ENCODE measurements around the gene EMD. TPM values are rescaled to one million over a fixed set of nuclear protein-coding genes. Genes with fewer than 3 reads are reported as not detected.
A peak's percentile ranks its signal among the peaks of the same experiment; 100 is the strongest.

Gene EMD
- total and polyA plus RNA-seq, 2 of the 13 experiments (the other 11 are each of a cell fraction or from before 2014, with no cell fraction given) = 14.5 to 14.9 TPM

DNA sequence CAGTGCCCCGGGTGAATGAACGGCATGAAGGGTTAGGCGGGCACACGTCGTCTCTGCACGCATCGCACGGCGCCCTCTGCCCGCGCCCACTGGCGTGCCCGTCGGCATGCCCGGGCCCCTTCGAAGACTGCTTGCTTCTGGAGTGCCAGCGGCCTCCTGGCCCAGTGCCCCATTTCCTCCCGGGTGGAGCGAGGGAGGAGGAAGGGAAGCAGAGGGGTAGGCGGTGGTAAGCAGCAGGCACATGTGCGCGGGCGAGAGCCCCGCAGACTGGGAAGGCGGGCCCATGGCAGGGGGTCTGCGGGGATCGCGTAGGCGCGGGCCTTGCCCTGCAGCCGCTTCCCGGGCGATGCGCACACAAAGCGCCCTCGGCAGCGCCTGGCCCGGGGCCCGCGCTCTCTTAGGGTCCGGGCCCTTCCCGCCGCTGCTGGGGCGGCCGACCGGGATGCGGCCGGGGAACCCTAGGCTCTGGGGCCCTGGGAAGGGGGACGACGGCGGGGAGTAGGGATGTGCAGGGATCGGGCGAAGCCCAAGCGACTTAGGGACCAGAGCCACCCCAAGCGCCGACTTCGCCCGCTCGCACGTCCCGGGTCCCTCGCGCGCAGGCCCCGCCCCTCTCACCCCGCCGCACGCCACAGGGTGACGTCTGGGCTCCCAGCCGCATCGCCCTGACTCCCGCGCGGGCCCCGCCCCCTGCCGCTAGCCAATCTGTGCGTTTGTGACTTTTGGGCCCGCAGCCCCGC, 866 bp upstream of the EMD start (continued):
- TF ChIP-seq SP5 (CRISPR knock-in tag; IDR thresholded peaks at IDR 0.05; ENCODE audit: borderline replicate concordance, low read depth) (peak; percentile 47; the same call in 1 of the 2 replicates), AGO2 (optimal IDR thresholded peaks at IDR 0.05; ENCODE audit: low read depth, low read length) (peak; percentile 81), SOX13 (IDR thresholded peaks at IDR 0.05) (no peak), SOX13 (CRISPR knock-in tag; conservative IDR thresholded peaks at IDR 0.05 in 1 of 2, IDR thresholded peaks at IDR 0.05 in 1 of 2) (no peak), ZNF263 (CRISPR knock-in tag; IDR thresholded peaks at IDR 0.05) (0 out of 2 replicates have a peak, but pooled peaks have one; percentile 25), MATR3 (CRISPR knock-in tag; IDR thresholded peaks at IDR 0.05) (no peak), MYC (CRISPR knock-in tag; IDR thresholded peaks at IDR 0.05; ENCODE audit: borderline replicate concordance) (0 out of 2 replicates have a peak, but pooled peaks have one; percentile 39), POLR2A (IDR thresholded peaks at IDR 0.05; ENCODE audit: insufficient read depth in 1 of 2, low read depth in 2 of 2, low read length in 2 of 2) (peak in 1 of 2 experiments; percentile 47; a peak in 1 of 4 replicates), ZFY (CRISPR knock-in tag; IDR thresholded peaks at IDR 0.05) (peak; percentile 60), ZNF839 (CRISPR knock-in tag; IDR thresholded peaks at IDR 0.05; ENCODE audit: borderline replicate concordance) (no peak), SOX6 (IDR thresholded peaks at IDR 0.05) (no peak), SOX6 (CRISPR knock-in tag; IDR thresholded peaks at IDR 0.05) (peak; percentile 34; the same call in 1 of the 2 replicates), SALL1 (CRISPR knock-in tag; IDR thresholded peaks at IDR 0.05) (0 out of 2 replicates have a peak, but pooled peaks have one; percentile 1), NFIC (IDR thresholded peaks at IDR 0.05; ENCODE audit: low read length) (no peak), POLR2AphosphoS5 (IDR thresholded peaks at IDR 0.05; ENCODE audit: low read depth, low read length) (peak; percentile 38; the same call in 1 of the 2 replicates), KLF6 (CRISPR knock-in tag; IDR thresholded peaks at IDR 0.05) (0 out of 2 replicates have a peak, but pooled peaks have one; percentile 25)
- TF ChIP-seq, protein P1, sequence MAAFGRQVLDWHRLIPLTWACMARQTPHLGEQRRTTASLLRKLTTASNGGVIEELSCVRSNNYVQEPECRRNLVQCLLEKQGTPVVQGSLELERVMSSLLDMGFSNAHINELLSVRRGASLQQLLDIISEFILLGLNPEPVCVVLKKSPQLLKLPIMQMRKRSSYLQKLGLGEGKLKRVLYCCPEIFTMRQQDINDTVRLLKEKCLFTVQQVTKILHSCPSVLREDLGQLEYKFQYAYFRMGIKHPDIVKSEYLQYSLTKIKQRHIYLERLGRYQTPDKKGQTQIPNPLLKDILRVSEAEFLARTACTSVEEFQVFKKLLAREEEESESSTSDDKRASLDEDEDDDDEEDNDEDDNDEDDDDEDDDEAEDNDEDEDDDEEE (CRISPR knock-in tag; IDR thresholded peaks at IDR 0.05) = 0 out of 2 replicates have a peak, but pooled peaks have one; percentile 7
- TF ChIP-seq, protein P2, sequence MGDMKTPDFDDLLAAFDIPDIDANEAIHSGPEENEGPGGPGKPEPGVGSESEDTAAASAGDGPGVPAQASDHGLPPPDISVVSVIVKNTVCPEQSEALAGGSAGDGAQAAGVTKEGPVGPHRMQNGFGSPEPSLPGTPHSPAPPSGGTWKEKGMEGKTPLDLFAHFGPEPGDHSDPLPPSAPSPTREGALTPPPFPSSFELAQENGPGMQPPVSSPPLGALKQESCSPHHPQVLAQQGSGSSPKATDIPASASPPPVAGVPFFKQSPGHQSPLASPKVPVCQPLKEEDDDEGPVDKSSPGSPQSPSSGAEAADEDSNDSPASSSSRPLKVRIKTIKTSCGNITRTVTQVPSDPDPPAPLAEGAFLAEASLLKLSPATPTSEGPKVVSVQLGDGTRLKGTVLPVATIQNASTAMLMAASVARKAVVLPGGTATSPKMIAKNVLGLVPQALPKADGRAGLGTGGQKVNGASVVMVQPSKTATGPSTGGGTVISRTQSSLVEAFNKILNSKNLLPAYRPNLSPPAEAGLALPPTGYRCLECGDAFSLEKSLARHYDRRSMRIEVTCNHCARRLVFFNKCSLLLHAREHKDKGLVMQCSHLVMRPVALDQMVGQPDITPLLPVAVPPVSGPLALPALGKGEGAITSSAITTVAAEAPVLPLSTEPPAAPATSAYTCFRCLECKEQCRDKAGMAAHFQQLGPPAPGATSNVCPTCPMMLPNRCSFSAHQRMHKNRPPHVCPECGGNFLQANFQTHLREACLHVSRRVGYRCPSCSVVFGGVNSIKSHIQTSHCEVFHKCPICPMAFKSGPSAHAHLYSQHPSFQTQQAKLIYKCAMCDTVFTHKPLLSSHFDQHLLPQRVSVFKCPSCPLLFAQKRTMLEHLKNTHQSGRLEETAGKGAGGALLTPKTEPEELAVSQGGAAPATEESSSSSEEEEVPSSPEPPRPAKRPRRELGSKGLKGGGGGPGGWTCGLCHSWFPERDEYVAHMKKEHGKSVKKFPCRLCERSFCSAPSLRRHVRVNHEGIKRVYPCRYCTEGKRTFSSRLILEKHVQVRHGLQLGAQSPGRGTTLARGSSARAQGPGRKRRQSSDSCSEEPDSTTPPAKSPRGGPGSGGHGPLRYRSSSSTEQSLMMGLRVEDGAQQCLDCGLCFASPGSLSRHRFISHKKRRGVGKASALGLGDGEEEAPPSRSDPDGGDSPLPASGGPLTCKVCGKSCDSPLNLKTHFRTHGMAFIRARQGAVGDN (CRISPR knock-in tag; IDR thresholded peaks at IDR 0.05) = peak; percentile 74
- TF ChIP-seq, protein P3, sequence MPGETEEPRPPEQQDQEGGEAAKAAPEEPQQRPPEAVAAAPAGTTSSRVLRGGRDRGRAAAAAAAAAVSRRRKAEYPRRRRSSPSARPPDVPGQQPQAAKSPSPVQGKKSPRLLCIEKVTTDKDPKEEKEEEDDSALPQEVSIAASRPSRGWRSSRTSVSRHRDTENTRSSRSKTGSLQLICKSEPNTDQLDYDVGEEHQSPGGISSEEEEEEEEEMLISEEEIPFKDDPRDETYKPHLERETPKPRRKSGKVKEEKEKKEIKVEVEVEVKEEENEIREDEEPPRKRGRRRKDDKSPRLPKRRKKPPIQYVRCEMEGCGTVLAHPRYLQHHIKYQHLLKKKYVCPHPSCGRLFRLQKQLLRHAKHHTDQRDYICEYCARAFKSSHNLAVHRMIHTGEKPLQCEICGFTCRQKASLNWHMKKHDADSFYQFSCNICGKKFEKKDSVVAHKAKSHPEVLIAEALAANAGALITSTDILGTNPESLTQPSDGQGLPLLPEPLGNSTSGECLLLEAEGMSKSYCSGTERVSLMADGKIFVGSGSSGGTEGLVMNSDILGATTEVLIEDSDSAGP (CRISPR knock-in tag; IDR thresholded peaks at IDR 0.05; ENCODE audit: borderline replicate concordance) = no peak
- TF ChIP-seq, protein P4, sequence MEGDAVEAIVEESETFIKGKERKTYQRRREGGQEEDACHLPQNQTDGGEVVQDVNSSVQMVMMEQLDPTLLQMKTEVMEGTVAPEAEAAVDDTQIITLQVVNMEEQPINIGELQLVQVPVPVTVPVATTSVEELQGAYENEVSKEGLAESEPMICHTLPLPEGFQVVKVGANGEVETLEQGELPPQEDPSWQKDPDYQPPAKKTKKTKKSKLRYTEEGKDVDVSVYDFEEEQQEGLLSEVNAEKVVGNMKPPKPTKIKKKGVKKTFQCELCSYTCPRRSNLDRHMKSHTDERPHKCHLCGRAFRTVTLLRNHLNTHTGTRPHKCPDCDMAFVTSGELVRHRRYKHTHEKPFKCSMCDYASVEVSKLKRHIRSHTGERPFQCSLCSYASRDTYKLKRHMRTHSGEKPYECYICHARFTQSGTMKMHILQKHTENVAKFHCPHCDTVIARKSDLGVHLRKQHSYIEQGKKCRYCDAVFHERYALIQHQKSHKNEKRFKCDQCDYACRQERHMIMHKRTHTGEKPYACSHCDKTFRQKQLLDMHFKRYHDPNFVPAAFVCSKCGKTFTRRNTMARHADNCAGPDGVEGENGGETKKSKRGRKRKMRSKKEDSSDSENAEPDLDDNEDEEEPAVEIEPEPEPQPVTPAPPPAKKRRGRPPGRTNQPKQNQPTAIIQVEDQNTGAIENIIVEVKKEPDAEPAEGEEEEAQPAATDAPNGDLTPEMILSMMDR (CRISPR knock-in tag; IDR thresholded peaks at IDR 0.05) = no peak; the same call in 1 of the 2 replicates
